ENCODE measurements around the gene NOP56.
"Not testable (repeated sequence)": the region's sequence is repeated elsewhere in the genome, so short reads cannot be mapped to it uniquely, and the experiment has no call there.

Gene NOP56

GRCh38 chr20:2684817-2685216 is 32.4 kb downstream of the NOP56 start:
- DNase-seq (ENCODE audit: low read depth in 2 of 2) = not testable (repeated sequence)

GRCh38 chr20:2687514-2687913 is 35.1 kb downstream of the NOP56 start:
- no peak for DNase-seq (ENCODE audit: low read depth in 2 of 2)

- DNase-seq (ENCODE audit: low read depth in 2 of 2) = peak; percentile 56 to 70
Measured at GRCh38 chr20:2688041-2688591, 35.7 kb downstream of the NOP56 start.

- no peak for DNase-seq (ENCODE audit: low read depth in 2 of 2)
Measured at GRCh38 chr20:2690213-2690612, 37.8 kb downstream of the NOP56 start.

- no peak for DNase-seq (ENCODE audit: low read depth in 2 of 2)
Measured at GRCh38 chr20:2690718-2691117, 38.3 kb downstream of the NOP56 start.

GRCh38 chr20:2691127-2691526 is 38.7 kb downstream of the NOP56 start:
- DNase-seq (ENCODE audit: low read depth in 2 of 2) = no peak

GRCh38 chr20:2691663-2692035 is 39.2 kb downstream of the NOP56 start:
- no peak for DNase-seq (ENCODE audit: low read depth in 2 of 2)

GRCh38 chr20:2692036-2692885 is 39.8 kb downstream of the NOP56 start, which contains the start of gene EBF4:
TSS of gene EBF4 (plus strand) at chr20:2692780. CDS start at chr20:2693646, 866 bp downstream.
- peak in 1 of 2 donors; percentile 21 for DNase-seq (ENCODE audit: low read depth in 2 of 2)

- DNase-seq (ENCODE audit: low read depth in 2 of 2) = peak in 1 of 2 donors; percentile 31
Measured at GRCh38 chr20:2692886-2693285, 40.5 kb downstream of the NOP56 start.

- DNase-seq (ENCODE audit: low read depth in 2 of 2) = peak; percentile 27 to 39
Measured at GRCh38 chr20:2693286-2694007, 41.0 kb downstream of the NOP56 start.

GRCh38 chr20:2694008-2694471 is 41.6 kb downstream of the NOP56 start:
- no peak for DNase-seq (ENCODE audit: low read depth in 2 of 2)

GRCh38 chr20:2694519-2694918 is 42.1 kb downstream of the NOP56 start:
- DNase-seq (ENCODE audit: low read depth in 2 of 2) = no peak

- DNase-seq (ENCODE audit: low read depth in 2 of 2) = no peak
Measured at GRCh38 chr20:2695206-2695983, 43.0 kb downstream of the NOP56 start.

GRCh38 chr20:2695984-2696525 is 43.6 kb downstream of the NOP56 start:
- not testable (repeated sequence) for DNase-seq (ENCODE audit: low read depth in 2 of 2)

- no peak for DNase-seq (ENCODE audit: low read depth in 2 of 2)
Measured at GRCh38 chr20:2696646-2697045, 44.2 kb downstream of the NOP56 start.

GRCh38 chr20:2697768-2698167 is 45.3 kb downstream of the NOP56 start:
- DNase-seq (ENCODE audit: low read depth in 2 of 2) = no peak

- no peak for DNase-seq (ENCODE audit: low read depth in 2 of 2)
Measured at GRCh38 chr20:2698186-2698817, 45.9 kb downstream of the NOP56 start.

- DNase-seq (ENCODE audit: low read depth in 2 of 2) = no peak
Measured at GRCh38 chr20:2698912-2699311, 46.5 kb downstream of the NOP56 start.

GRCh38 chr20:2699775-2700413 is 47.5 kb downstream of the NOP56 start:
- no peak for DNase-seq (ENCODE audit: low read depth in 2 of 2)

- no peak for DNase-seq (ENCODE audit: low read depth in 2 of 2)
Measured at GRCh38 chr20:2700913-2701620, 48.6 kb downstream of the NOP56 start.

All from stimulated activated CD4-positive, alpha-beta T cell treated with anti-CD3 and anti-CD28 coated beads, Interleukin-1b, Interleukin-23, amount 100 ng/mL, for 4 hours (primary cell).